Medulla oblongata (tissue), 1 donor: ENCODE results near the gene LMF2.
"Not testable (repeated sequence)": the region's sequence is repeated elsewhere in the genome, so short reads cannot be mapped to it uniquely, and the experiment has no call there.

Experiments used
- DNase-seq: peaks from one replicate; pipeline ENCODE4 v3.0.0-alpha.2; 2015; ENCODE audit errors: extremely low spot score

Gene LMF2

GRCh38 chr22:50523806-50524675 lies 16.5 kb upstream of the LMF2 start:
- DNase-seq: no peak

GRCh38 chr22:50523458-50523805 lies 15.9 kb upstream of the LMF2 start:
- DNase-seq: no peak

- no peak for DNase-seq
Measured at GRCh38 chr22:50522806-50523438, 15.4 kb upstream of the LMF2 start.

GRCh38 chr22:50522208-50522805 lies 14.8 kb upstream of the LMF2 start:
- DNase-seq: no peak

- DNase-seq: no peak
Measured at GRCh38 chr22:50521710-50522109, 14.2 kb upstream of the LMF2 start.

- DNase-seq: no peak
Measured at GRCh38 chr22:50520826-50521453, 13.4 kb upstream of the LMF2 start.

- DNase-seq: not testable (repeated sequence)
Measured at GRCh38 chr22:50520184-50520583, 12.7 kb upstream of the LMF2 start.

GRCh38 chr22:50519151-50519550 lies 11.6 kb upstream of the LMF2 start:
- no peak for DNase-seq

GRCh38 chr22:50518606-50519005 lies 11.1 kb upstream of the LMF2 start:
- DNase-seq: no peak

GRCh38 chr22:50517495-50518260 lies 10.2 kb upstream of the LMF2 start:
- DNase-seq: no peak

- no peak for DNase-seq
Measured at GRCh38 chr22:50516891-50517290, 9.4 kb upstream of the LMF2 start.

- DNase-seq: no peak
Measured at GRCh38 chr22:50516068-50516467, 8.6 kb upstream of the LMF2 start.

GRCh38 chr22:50513175-50513574 lies 5.7 kb upstream of the LMF2 start:
- no peak for DNase-seq

GRCh38 chr22:50508897-50509296 lies 1.4 kb upstream of the LMF2 start:
- no peak for DNase-seq

GRCh38 chr22:50507991-50508884 lies 736 bp upstream of the LMF2 start, which contains the start of gene NCAPH2:
TSS of gene NCAPH2 (plus strand) at chr22:50508224. CDS start at chr22:50508338, 114 bp downstream.
- peak; percentile 97 for DNase-seq

GRCh38 chr22:50506611-50507420 lies 686 bp downstream of the LMF2 start:
- DNase-seq: peak; percentile 4

- DNase-seq: no peak
Measured at GRCh38 chr22:50505776-50506610, 1.5 kb downstream of the LMF2 start.

GRCh38 chr22:50505276-50505775 lies 2.2 kb downstream of the LMF2 start:
- DNase-seq: no peak
